Colonic mucosa (tissue), 4 donors: ENCODE data around the gene ZNF326. TPM values are rescaled to one million over a fixed set of nuclear protein-coding genes. Genes with fewer than 3 reads are reported as not detected.

ENCODE experiments used
- DNase-seq: peaks from one replicate; pipeline ENCODE4 v3.0.0-alpha.2; 2020
- H3K27ac ChIP-seq: fragments of 200-600 bp; one replicate; pipeline ENCODE4 v1.8.0; 2021
- H3K27me3 ChIP-seq: fragments of 200-600 bp; one replicate; pipeline ENCODE4 v1.8.0; 2021
- H3K36me3 ChIP-seq: fragments of 200-600 bp; one replicate; pipeline ENCODE4 v1.8.0; 2021
- H3K4me1 ChIP-seq: fragments of 200-600 bp; one replicate; pipeline ENCODE4 v1.8.0; 2021; ENCODE audit warnings: mild to moderate bottlenecking
- H3K4me3 ChIP-seq: fragments of 200-600 bp; one replicate; pipeline ENCODE4 v1.8.0; 2021
- H3K9ac ChIP-seq, 2 donors: one replicate each; pipeline ENCODE4 v1.7.0; 2013; ENCODE audit warnings: control low read depth in 2 of 2, low read depth in 2 of 2, low read length in 2 of 2
- H3K9me3 ChIP-seq: fragments of 200-600 bp; one replicate; pipeline ENCODE4 v1.8.0; 2021
- CTCF ChIP-seq: fragments of 200-600 bp; IDR thresholded peaks from one replicate; pipeline ENCODE4 v1.8.0; 2022; ENCODE audit warnings: antibody characterized with exemption, mild to moderate bottlenecking
- intact Hi-C: fragments of 100-400 bp; cut with DNase I; formaldehyde crosslinking; loops from one replicate; pipeline ENCODE4 v1.14.1; 2022
- total RNA-seq, 2 donors: library from RNA; stranded (reverse); fragmentation: NEBNext Ultra II Directional in 1 of 2; extraction: Animal tissue kit (Norgen Biotek cat#: 25700) in 1 of 2; gene quantifications; one replicate each; pipeline ENCODE4 v1.2.1, GENCODE V29; 2021
- donor health status: healthy.
- donor health status: DM: no; HTN: no; CAD: no.
- donor health status: DM: no; HTN: no; CAD: no.

Gene ZNF326
- 10 to 100 TPM; 24.6 TPM for total RNA-seq

- Histone ChIP-seq H3K4me3 (peak within 1 kb of the TSS; percentile 80), H3K27me3 (no peaks in the 10 kb centered on the region), H3K4me1 (peaks cover 9% of the 10 kb centered on the region), H3K9me3 (no peaks in the 10 kb centered on the region), H3K36me3 (no peaks in the 10 kb centered on the region), H3K9ac (peak within 1 kb of the TSS; percentile 88 to 98), H3K27ac (peak within 1 kb of the TSS; percentile 92)
- intact Hi-C loops, result no loop called here
- DNase-seq, result peak; percentile 97
- no peak for TF ChIP-seq CTCF
Observed at GRCh38 chr1:89994805-89995597, at the start of gene ZNF326. Gene ZNF326, plus strand, starts transcription at chr1:89995110. Its CDS starts 148 bp downstream, at chr1:89995258.

GRCh38 chr1:89945852-89946476 is 48.9 kb upstream of the ZNF326 start:
- TF ChIP-seq CTCF, result no peak

GRCh38 chr1:89946532-89946931 is 48.4 kb upstream of the ZNF326 start:
- Histone ChIP-seq H3K9ac (no peak overlapping the region), H3K27me3 (no peaks in the 10 kb centered on the region)
- intact Hi-C loops, result no loop called here

More at GRCh38 chr1:89945852-89946476, 48.9 kb upstream of the ZNF326 start:
- Histone ChIP-seq H3K36me3 (no peaks in the 10 kb centered on the region), H3K9ac (no peak overlapping the region), H3K27ac (no peak overlapping the region), H3K4me3 (no peak overlapping the region), H3K9me3 (no peaks in the 10 kb centered on the region), H3K27me3 (no peaks in the 10 kb centered on the region), H3K4me1 (peaks cover 3% of the 10 kb centered on the region)
- intact Hi-C loops, result no loop called here
- DNase-seq, result no peak

GRCh38 chr1:89948722-89949345 is 46.1 kb upstream of the ZNF326 start:
- Histone ChIP-seq H3K4me1 (no peaks in the 10 kb centered on the region), H3K27me3 (no peaks in the 10 kb centered on the region), H3K9me3 (no peaks in the 10 kb centered on the region), H3K9ac (no peak overlapping the region), H3K27ac (no peak overlapping the region), H3K4me3 (no peak overlapping the region), H3K36me3 (no peaks in the 10 kb centered on the region)
- no peak for DNase-seq
- TF ChIP-seq CTCF, result no peak
- intact Hi-C loops, result no loop called here

More at GRCh38 chr1:89946532-89946931, 48.4 kb upstream of the ZNF326 start:
- DNase-seq, result no peak
- Histone ChIP-seq H3K4me3 (no peak overlapping the region), H3K9me3 (no peaks in the 10 kb centered on the region), H3K4me1 (peaks cover 3% of the 10 kb centered on the region), H3K27ac (no peak overlapping the region), H3K36me3 (no peaks in the 10 kb centered on the region)
- no peak for TF ChIP-seq CTCF

GRCh38 chr1:89949991-89950624 is 44.8 kb upstream of the ZNF326 start:
- TF ChIP-seq CTCF, result no peak
- Histone ChIP-seq H3K27ac (peak overlapping the region; percentile 40), H3K9me3 (no peaks in the 10 kb centered on the region), H3K36me3 (no peaks in the 10 kb centered on the region), H3K4me1 (no peaks in the 10 kb centered on the region), H3K4me3 (no peak overlapping the region), H3K27me3 (no peaks in the 10 kb centered on the region), H3K9ac (no peak overlapping the region)
- intact Hi-C loops, result no loop called here
- no peak for DNase-seq
